Upper lobe of left lung (tissue), 6 donors: ENCODE measurements around the gene IRF8. TPM values are rescaled to one million over a fixed set of nuclear protein-coding genes. Genes with fewer than 3 reads are reported as not detected.

ENCODE experiments used
- ATAC-seq, 2 donors: fragments of 200-7000 bp; cut with Tn5 transposase; one replicate each; pipeline ENCODE4 v1.9.1; 2022; ENCODE audit warnings: mild to moderate bottlenecking in 2 of 2, moderate library complexity in 2 of 2; ENCODE audit not compliant: low FRiP score in 2 of 2
- DNase-seq, 2 donors: peaks; one replicate each; pipeline ENCODE4 v3.0.0-alpha.2; 2019 to 2020
- H3K27ac ChIP-seq, 4 donors: fragments of 200-600 bp; sonication (generic); one replicate each; pipeline ENCODE4 v1.5.1; 2016 to 2019
- H3K27me3 ChIP-seq, 4 donors: fragments of 200-600 bp; sonication (generic); one replicate each; pipeline ENCODE4 v1.5.1; 2017 to 2019
- H3K36me3 ChIP-seq, 4 donors: fragments of 200-600 bp; sonication (generic); one replicate each; pipeline ENCODE4 v1.5.1; 2016 to 2019
- H3K4me1 ChIP-seq, 4 donors: fragments of 200-600 bp; sonication (generic); one replicate each; pipeline ENCODE4 v1.5.1; 2018 to 2019
- H3K4me3 ChIP-seq, 4 donors: fragments of 200-600 bp; sonication (generic); one replicate each; pipeline ENCODE4 v1.5.1; 2017 to 2019; ENCODE audit warnings: mild to moderate bottlenecking in 2 of 4, moderate library complexity in 1 of 4
- H3K9me3 ChIP-seq, 4 donors: fragments of 200-600 bp; sonication (generic); one replicate each; pipeline ENCODE4 v1.5.1; 2018 to 2019
- CTCF ChIP-seq, 6 experiments: fragments of 450-650 bp in 4 of 6; fragments of 200-600 bp in 2 of 6; sonication (generic) in 2 of 6; IDR thresholded peaks; one replicate each; pipeline ENCODE4 v1.5.1; 2016 to 2019; ENCODE audit warnings: antibody characterized with exemption in 6 of 6
- EP300 ChIP-seq, 4 donors: sonication (generic); formaldehyde crosslinking; IDR thresholded peaks; one replicate each; pipeline ENCODE4 v1.5.1; 2017; ENCODE audit warnings: antibody characterized with exemption in 4 of 4, control low read depth in 2 of 4
- POLR2A ChIP-seq, 4 donors: fragments of 450-650 bp; IDR thresholded peaks; one replicate each; pipeline ENCODE4 v1.5.1; 2016 to 2017; ENCODE audit warnings: antibody characterized with exemption in 4 of 4, mild to moderate bottlenecking in 2 of 4
- POLR2AphosphoS5 ChIP-seq, 2 donors: sonication (generic); formaldehyde crosslinking; IDR thresholded peaks; one replicate each; pipeline ENCODE4 v1.5.1; 2017; ENCODE audit warnings: antibody characterized with exemption in 2 of 2
- WGBS, 2 donors: methylation state at CpG; one replicate each; pipeline ENCODE4 v1.1.5; 2017 to 2018; 5-methylcytosine and 5-hydroxymethylcytosine counted together
- total RNA-seq, 6 donors: library from RNA; depleted of rRNA in 4 of 6; stranded (reverse); fragments of >200 nt in 4 of 6; gene quantifications; one replicate each; pipeline versions ENCODE4 v1.1.0 to v1.2.1, GENCODE V29; 2016 to 2021
- donor health status: DM: no; HTN: no; CAD: no; lungs with moderate emphysema.
- donor health status: DM: no; HTN: yes; CAD: no; lungs with severe emphysema.

Gene IRF8
- total RNA-seq, 6 donors from 2014 or later = 41.5 to 141 (median 72.8) TPM

- TF ChIP-seq POLR2AphosphoS5 (IDR thresholded peaks at IDR 0.05) = no peak
- TF ChIP-seq EP300 (IDR thresholded peaks at IDR 0.05) = no peak
- no peak for TF ChIP-seq CTCF (IDR thresholded peaks at IDR 0.05)
- TF ChIP-seq POLR2A (IDR thresholded peaks at IDR 0.05) = no peak
- Histone ChIP-seq H3K9me3 (no peaks in the 10 kb centered on the region), H3K27ac (no peak overlapping the region), H3K27me3 (peaks cover 0 to 8% (median 0%) of the 10 kb centered on the region in 4 donors), H3K36me3 (no peaks in the 10 kb centered on the region), H3K4me3 (no peak overlapping the region), H3K4me1 (no peaks in the 10 kb centered on the region)
- DNase-seq (no peak), ATAC-seq (no peak)
- 62 to 100% methylated on average over 1 to 2 of the region's 2 CpGs for WGBS, 2 donors
These were observed 44.7 kb downstream of the IRF8 start for GRCh38 chr16:85943711-85944110.

GRCh38 chr16:85944572-85945423, 45.8 kb downstream of the IRF8 start:
- no peaks in the 10 kb centered on the region for H3K9me3 ChIP-seq
- H3K27me3 ChIP-seq = peaks cover 0 to 8% (median 0%) of the 10 kb centered on the region in 4 donors
- no peak for DNase-seq
- no peak for ATAC-seq
- 85 to 86% methylated on average over 6 to 7 of the region's 7 CpGs for WGBS, 2 donors
- no peak for TF ChIP-seq POLR2AphosphoS5 (IDR thresholded peaks at IDR 0.05)
- no peak for TF ChIP-seq POLR2A (IDR thresholded peaks at IDR 0.05)
- no peak for TF ChIP-seq EP300 (IDR thresholded peaks at IDR 0.05)
- no peak for TF ChIP-seq CTCF (IDR thresholded peaks at IDR 0.05)
- H3K27ac ChIP-seq = no peak overlapping the region
- H3K4me3 ChIP-seq = no peak overlapping the region
- H3K4me1 ChIP-seq = no peaks in the 10 kb centered on the region
- no peaks in the 10 kb centered on the region for H3K36me3 ChIP-seq

GRCh38 chr16:85945424-85945751, 46.4 kb downstream of the IRF8 start:
- TF ChIP-seq CTCF (IDR thresholded peaks at IDR 0.05) (no peak), EP300 (IDR thresholded peaks at IDR 0.05) (no peak), POLR2A (IDR thresholded peaks at IDR 0.05) (no peak), POLR2AphosphoS5 (IDR thresholded peaks at IDR 0.05) (no peak)
- WGBS, 2 donors = 75 to 81% methylated on average over 7 to 11 of the region's 11 CpGs
- no peaks in the 10 kb centered on the region for H3K9me3 ChIP-seq
- no peak overlapping the region for H3K4me3 ChIP-seq
- H3K36me3 ChIP-seq = no peaks in the 10 kb centered on the region
- ATAC-seq = no peak
- peak in 1 of 2 donors; percentile 68 for DNase-seq
- no peak overlapping the region for H3K27ac ChIP-seq
- H3K27me3 ChIP-seq = peaks cover 0 to 8% (median 0%) of the 10 kb centered on the region in 4 donors
- no peaks in the 10 kb centered on the region for H3K4me1 ChIP-seq

GRCh38 chr16:85946541-85947124, 47.7 kb downstream of the IRF8 start:
- no peak overlapping the region for H3K4me3 ChIP-seq
- H3K27ac ChIP-seq = no peak overlapping the region
- H3K27me3 ChIP-seq = peaks cover 0 to 8% (median 0%) of the 10 kb centered on the region in 4 donors
- no peaks in the 10 kb centered on the region for H3K36me3 ChIP-seq
- no peak for DNase-seq
- H3K4me1 ChIP-seq = no peaks in the 10 kb centered on the region
- TF ChIP-seq CTCF (IDR thresholded peaks at IDR 0.05) (no peak), EP300 (IDR thresholded peaks at IDR 0.05) (no peak), POLR2A (IDR thresholded peaks at IDR 0.05) (no peak), POLR2AphosphoS5 (IDR thresholded peaks at IDR 0.05) (no peak)
- WGBS, 2 donors = 69 to 78% methylated on average over 13 of the region's 13 CpGs
- no peaks in the 10 kb centered on the region for H3K9me3 ChIP-seq
- no peak for ATAC-seq
